OCI-LY1 (cell line): ENCODE measurements around the gene EHF.

Experiments
- EZH2 ChIP-seq: fragments of 200-600 bp; sonication (generic), shearing (Covaris generic); IDR thresholded peaks from 2 replicates; pipeline ENCODE4 v1.8.0; 2017; ENCODE audit warnings: borderline replicate concordance, mixed run types, mild to moderate bottlenecking, antibody characterized with exemption, low read length, moderate library complexity, mixed read lengths
- TF ChIP-seq, protein P1 (sequence below): fragments of 200-600 bp; sonication (generic), shearing (Covaris generic); IDR thresholded peaks from 2 replicates; pipeline ENCODE4 v1.5.1; 2017; ENCODE audit warnings: mild to moderate bottlenecking, antibody characterized with exemption, low read length, moderate library complexity, mixed read lengths

GRCh38 chr11:34604145-34604544, 16.7 kb upstream of the EHF start:
- no peak for TF ChIP-seq EZH2
- TF ChIP-seq, protein P1, sequence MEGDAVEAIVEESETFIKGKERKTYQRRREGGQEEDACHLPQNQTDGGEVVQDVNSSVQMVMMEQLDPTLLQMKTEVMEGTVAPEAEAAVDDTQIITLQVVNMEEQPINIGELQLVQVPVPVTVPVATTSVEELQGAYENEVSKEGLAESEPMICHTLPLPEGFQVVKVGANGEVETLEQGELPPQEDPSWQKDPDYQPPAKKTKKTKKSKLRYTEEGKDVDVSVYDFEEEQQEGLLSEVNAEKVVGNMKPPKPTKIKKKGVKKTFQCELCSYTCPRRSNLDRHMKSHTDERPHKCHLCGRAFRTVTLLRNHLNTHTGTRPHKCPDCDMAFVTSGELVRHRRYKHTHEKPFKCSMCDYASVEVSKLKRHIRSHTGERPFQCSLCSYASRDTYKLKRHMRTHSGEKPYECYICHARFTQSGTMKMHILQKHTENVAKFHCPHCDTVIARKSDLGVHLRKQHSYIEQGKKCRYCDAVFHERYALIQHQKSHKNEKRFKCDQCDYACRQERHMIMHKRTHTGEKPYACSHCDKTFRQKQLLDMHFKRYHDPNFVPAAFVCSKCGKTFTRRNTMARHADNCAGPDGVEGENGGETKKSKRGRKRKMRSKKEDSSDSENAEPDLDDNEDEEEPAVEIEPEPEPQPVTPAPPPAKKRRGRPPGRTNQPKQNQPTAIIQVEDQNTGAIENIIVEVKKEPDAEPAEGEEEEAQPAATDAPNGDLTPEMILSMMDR, result no peak
